HG02678 (cell line): Measurements from ENCODE around the gene UST.

Experiments
- ATAC-seq: cut with Tn5 transposase; IDR thresholded peaks from one replicate; pipeline ENCODE4 v1.9.1; 2021; ENCODE audit warnings: mild to moderate bottlenecking, moderate library complexity; ENCODE audit not compliant: unreplicated experiment

Gene UST

DNA sequence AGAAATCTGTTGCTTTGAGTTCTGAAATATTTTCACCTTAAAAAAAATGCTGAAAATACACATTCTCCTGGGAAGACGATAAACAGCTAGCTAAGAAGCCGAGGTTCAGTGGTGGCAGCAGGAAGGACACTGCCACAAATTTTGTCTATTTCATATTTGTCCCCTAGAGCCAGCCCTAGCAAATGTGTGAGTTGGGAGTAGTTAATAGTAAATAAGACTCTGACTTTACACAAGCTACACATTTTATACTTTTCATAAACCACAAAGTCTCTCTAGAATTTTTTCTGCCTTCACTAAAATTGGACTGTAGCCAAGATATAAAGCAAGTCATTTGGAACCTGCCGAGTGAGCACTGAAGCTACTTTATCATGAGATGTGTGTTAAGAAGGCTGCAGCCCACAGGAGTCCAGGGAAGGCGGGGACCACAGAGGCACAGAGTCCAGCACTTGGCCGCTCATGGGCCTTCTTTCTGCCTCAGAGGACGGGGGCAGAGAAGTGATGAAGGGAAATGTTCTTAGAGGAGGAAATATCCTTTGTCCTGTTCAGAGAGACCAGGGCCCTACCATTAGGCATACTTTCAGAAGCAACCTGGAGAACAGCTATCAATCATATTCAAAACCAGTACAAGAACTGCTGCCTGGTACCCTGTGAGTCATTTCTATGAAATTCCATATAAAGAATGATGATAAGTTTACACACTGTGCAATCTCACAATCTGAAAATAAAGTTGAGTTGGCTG lies 329.0 kb downstream of the UST start:
- ATAC-seq: no peak

- no peak for ATAC-seq
Measured at GRCh38 chr6:149076355-149076734, 329.5 kb downstream of the UST start.

- ATAC-seq: no peak
Measured at GRCh38 chr6:149077208-149077607, 330.4 kb downstream of the UST start.

DNA sequence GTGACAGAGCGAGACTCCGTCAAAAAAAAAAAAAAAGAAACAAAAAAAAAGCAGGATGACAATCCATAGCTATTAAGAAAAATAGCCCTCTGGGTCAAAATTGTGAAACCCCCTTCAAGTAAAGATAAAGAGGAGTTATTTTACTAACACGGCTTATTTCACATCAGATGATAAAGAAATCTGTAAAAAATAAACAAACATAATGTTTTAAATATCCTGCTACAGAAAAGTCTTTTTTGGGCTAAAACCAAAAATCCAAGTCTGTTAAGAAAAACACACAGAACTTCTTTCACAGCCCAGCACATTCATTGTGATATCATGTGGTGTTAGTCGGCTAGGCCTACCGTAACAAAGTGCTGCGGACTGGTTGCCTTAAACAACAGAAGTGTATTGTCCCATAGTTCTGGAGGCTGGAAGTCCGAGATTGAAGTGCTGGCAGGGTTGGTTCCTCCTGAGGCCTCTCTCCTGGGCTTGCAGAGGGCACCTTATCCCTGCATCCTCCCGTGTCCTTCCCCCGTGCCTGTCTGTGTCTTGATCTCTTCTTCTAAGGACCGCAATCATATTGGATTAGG lies 331.5 kb downstream of the UST start:
- ATAC-seq: no peak

DNA sequence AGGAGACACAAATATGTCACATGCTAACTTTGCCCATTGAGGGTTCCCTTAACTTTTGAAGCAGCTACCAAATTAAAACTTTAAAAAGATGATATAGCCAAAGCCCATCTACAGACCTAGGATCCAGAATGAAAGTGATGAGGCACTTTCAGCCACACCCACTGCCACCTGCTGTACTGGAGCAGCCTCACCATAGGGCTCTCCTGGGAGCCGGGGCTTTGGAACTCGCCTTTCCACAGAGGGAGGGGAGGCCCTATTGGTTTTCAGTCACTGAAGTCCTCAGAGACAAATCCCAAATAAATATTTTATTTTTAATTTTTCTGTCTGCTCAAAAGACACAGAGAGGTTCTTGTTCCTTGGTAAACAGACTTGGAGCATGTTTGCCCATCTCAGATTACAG lies 332.6 kb downstream of the UST start:
- ATAC-seq: no peak

- no peak for ATAC-seq
Measured at GRCh38 chr6:149079911-149080491, 333.2 kb downstream of the UST start.

GRCh38 chr6:149080511-149080910 lies 333.7 kb downstream of the UST start:
- ATAC-seq: no peak

- no peak for ATAC-seq
Measured at GRCh38 chr6:149081281-149081680, 334.5 kb downstream of the UST start.

DNA sequence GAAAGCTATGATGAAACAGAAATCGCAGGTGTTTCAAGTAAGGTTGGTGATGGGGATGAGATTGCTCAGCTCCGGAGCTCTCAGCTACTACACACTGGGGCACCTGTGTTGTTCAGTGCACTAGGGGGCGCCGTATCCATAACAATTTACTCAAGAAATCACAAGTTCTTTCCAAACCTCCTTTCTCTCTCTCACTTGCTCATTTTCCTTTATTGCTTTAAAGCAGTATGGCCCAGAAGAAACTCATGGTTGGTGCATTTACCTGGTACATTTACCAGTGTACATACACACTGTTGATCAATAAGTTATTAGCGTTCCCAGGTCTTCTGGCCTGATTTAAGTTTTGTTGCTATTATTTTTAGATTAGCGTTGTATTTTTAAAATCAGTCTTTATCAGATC lies 335.5 kb downstream of the UST start:
- peak; percentile 64 for ATAC-seq

GRCh38 chr6:149084026-149084425 lies 337.2 kb downstream of the UST start:
- no peak for ATAC-seq

- ATAC-seq: no peak
Measured at GRCh38 chr6:149084808-149085556, 338.2 kb downstream of the UST start.

- no peak for ATAC-seq
Measured at GRCh38 chr6:149085557-149085938, 338.7 kb downstream of the UST start.

DNA sequence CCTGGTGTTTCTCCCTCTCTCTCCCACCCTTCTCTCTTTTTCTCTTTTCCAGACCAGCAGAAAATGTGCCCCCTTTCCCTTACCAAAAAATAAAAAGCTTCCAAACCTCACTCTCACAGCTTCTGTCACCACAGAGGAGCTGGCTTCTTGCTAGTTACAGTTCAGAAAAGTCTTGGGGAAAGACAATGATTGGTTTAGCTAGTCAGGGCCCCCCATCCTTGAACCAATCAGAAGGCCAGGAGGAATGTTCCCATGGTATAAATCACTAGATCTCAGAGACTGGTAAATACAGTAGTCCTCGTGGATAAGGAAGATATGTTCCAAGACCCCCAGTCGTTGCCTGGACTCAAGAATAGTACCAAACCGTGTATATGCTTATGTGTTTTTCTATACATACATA lies 339.5 kb downstream of the UST start:
- no peak for ATAC-seq

DNA sequence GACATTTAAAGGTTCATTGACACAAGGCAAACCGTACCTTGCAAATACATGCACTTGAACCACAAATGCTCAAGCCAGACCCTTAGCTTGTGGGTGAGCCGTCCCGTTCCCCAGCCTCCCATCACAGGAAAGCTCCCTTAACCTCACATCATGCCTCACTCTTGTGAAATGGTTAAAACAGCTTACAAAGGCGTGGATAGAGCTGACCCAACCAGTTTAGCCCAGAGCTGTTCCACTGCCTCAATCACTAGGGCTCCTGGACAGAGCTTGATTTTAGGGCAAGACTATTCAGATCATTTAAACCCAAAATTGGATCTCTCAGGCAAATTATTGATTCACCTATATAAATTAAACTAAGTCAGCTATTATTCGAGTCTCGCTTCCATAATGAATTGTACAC lies 341.1 kb downstream of the UST start:
- no peak for ATAC-seq

DNA sequence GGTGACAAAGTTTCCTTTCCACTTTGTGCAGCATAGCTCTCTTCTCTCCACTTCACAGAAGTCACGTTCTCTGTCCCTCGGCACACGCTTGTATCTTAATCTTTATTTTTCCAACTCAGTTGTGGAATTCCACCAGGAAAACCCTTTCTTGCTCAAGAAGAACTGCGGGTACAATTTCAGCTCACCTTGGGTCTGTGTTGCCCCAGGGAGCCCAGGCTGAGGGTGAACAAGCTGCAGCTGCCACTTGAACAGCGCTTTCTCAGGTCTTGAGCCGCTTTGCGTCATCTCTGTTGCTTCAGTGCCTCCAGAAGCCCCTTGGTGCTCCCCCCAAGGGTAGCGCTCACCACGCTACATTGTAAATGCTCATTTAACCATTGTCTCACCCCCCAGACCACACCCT lies 341.5 kb downstream of the UST start:
- no peak for ATAC-seq

- ATAC-seq: no peak
Measured at GRCh38 chr6:149089510-149089909, 342.7 kb downstream of the UST start.

DNA sequence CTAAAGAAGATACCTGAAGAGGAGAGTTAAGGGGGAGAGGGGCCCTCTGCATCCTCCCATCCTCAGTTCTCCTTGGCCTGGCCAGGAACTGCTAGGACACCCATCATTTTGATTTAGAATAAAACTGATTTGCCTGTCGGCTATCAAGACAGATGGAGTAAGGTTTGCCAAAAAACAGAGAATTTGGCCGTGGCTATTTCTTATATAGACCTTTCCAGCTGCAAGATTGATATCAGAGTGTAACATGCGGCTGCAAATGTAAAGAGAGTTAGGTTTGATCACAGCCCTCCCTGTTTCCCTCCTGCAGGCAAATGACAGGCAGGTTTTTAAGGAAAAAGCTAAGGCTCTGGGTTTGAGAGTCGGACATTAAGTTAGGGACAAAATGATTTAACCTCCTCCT lies 344.1 kb downstream of the UST start:
- no peak for ATAC-seq

DNA sequence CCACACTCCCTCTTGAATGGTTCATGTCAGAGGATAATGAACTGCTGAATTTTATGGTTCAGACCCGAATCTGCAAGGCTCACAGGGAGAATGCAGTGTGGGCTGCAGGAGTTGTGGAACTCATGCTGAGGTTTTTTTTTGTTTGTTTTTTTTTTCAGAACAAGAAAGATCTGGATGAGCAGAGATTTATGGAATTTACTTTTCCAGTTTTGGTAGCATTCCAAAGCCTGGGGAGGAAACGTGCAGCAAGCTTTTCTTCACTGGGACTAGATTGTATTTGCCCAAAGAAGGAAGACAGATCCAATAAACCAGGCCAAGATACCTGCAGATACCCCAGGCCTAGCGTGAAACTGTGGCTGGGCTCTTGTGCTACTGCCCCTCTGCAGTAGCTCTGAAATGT lies 346.8 kb downstream of the UST start:
- ATAC-seq: no peak

DNA sequence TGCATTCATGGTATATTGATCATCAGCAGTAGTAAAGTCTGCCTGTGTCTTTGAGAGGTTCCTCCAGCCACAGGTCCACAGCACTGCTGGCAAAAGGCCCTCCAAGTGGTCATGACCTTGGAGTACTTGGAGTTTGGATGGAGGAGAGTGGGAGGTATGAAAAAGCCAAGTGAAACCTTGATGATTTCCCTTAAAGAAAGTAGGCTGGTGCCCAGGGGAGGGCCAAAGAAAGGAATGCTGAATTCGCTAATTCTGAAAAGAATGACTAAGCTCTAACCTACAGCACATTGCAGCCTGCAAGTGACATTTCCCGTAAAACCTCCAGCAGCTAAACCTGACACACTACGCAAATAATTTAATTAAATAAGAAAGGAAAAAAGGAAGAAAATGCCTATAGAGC lies 347.3 kb downstream of the UST start:
- no peak for ATAC-seq

GRCh38 chr6:149094934-149095351 lies 348.1 kb downstream of the UST start:
- no peak for ATAC-seq

- ATAC-seq: no peak
Measured at GRCh38 chr6:149095842-149096241, 349.0 kb downstream of the UST start.

DNA sequence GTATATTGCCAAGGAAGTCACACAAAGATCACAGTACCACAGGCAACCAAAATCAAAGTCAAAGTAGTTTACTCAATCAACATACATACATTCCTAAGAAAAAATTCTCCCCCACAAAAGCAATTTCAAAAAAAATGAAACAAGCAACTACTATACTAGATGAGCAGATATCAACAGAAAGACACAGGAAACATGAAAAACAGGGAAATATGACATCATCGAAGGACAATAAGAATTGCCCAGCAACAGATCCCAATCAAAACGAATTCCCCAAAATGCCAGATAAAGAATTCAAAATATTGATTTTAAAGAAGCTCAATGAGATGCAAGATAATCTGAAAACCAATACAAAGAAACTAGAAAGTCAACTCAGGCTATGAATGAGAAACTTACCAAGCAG lies 351.0 kb downstream of the UST start:
- ATAC-seq: no peak
